Measurements from ENCODE around the gene PEX6.
A peak's percentile ranks its signal among the peaks of the same experiment; 100 is the strongest.

The PEX6 gene

GRCh38 chr6:43021270-43022047 is 42.5 kb upstream of the PEX6 start, which contains the start of gene RRP36:
RRP36 (plus strand) TSS chr6:43021623; CDS start chr6:43021655, 32 bp downstream.
- peak within 1 kb of the TSS; percentile 53 for H2AFZ ChIP-seq (ENCODE audit: low read length)
- TF ChIP-seq EZH2phosphoT487 (IDR thresholded peaks at IDR 0.05; ENCODE audit: borderline replicate concordance) (no peak), CTCF (conservative IDR thresholded peaks at IDR 0.05; ENCODE audit: low read length) (no peak)
- no peaks in the 10 kb centered on the region for H3K27me3 ChIP-seq (ENCODE audit: insufficient read depth, low read length, poor library complexity, severe bottlenecking)
- peaks cover 58% of the 10 kb centered on the region for H3K79me2 ChIP-seq (ENCODE audit: insufficient read depth, low read length)
- H3K4me1 ChIP-seq (ENCODE audit: insufficient read depth, low read length, poor library complexity, severe bottlenecking): peaks cover 28% of the 10 kb centered on the region
- H4K20me1 ChIP-seq (ENCODE audit: insufficient read depth, low read length, poor library complexity, severe bottlenecking): peaks cover 23% of the 10 kb centered on the region
- peak within 1 kb of the TSS; percentile 90 for H3K4me3 ChIP-seq (ENCODE audit: low read length, poor library complexity, severe bottlenecking)
- H3K9me3 ChIP-seq (ENCODE audit: insufficient read depth, low read depth, low read length): no peaks in the 10 kb centered on the region
- H3K9me2 ChIP-seq (replicated peaks; ENCODE audit: low read depth, low read length): no peaks in the 10 kb centered on the region
- peak within 1 kb of the TSS; percentile 94 for H3K4me2 ChIP-seq (ENCODE audit: low read depth, low read length, poor library complexity, severe bottlenecking)
- H3F3A ChIP-seq (ENCODE audit: low read depth): no peaks in the 10 kb centered on the region
- H3K9ac ChIP-seq (ENCODE audit: low read depth, low read length, poor library complexity, severe bottlenecking): peak within 1 kb of the TSS; percentile 80
- peaks cover 17% of the 10 kb centered on the region; the same call in 1 of the 2 replicates for H3K36me3 ChIP-seq (ENCODE audit: insufficient read depth, low read length)

- Histone ChIP-seq H3K9ac (ENCODE audit: low read depth, low read length, poor library complexity, severe bottlenecking) (peak overlapping the region; percentile 80), H3K79me2 (ENCODE audit: insufficient read depth, low read length) (peaks cover 64% of the 10 kb centered on the region), H3F3A (ENCODE audit: low read depth) (no peaks in the 10 kb centered on the region), H3K27me3 (ENCODE audit: insufficient read depth, low read length, poor library complexity, severe bottlenecking) (no peaks in the 10 kb centered on the region), H4K20me1 (ENCODE audit: insufficient read depth, low read length, poor library complexity, severe bottlenecking) (peaks cover 23% of the 10 kb centered on the region), H3K4me1 (ENCODE audit: insufficient read depth, low read length, poor library complexity, severe bottlenecking) (peaks cover 34% of the 10 kb centered on the region), H3K4me3 (ENCODE audit: low read length, poor library complexity, severe bottlenecking) (peak overlapping the region; percentile 90), H3K9me3 (ENCODE audit: insufficient read depth, low read depth, low read length) (no peaks in the 10 kb centered on the region), H3K36me3 (ENCODE audit: insufficient read depth, low read length) (peaks cover 15% of the 10 kb centered on the region; the same call in 1 of the 2 replicates), H2AFZ (ENCODE audit: low read length) (peak overlapping the region; percentile 53), H3K4me2 (ENCODE audit: low read depth, low read length, poor library complexity, severe bottlenecking) (peak overlapping the region; percentile 94), H3K9me2 (replicated peaks; ENCODE audit: low read depth, low read length) (no peaks in the 10 kb centered on the region)
- no peak for TF ChIP-seq CTCF (conservative IDR thresholded peaks at IDR 0.05; ENCODE audit: low read length)
- no peak for TF ChIP-seq EZH2phosphoT487 (IDR thresholded peaks at IDR 0.05; ENCODE audit: borderline replicate concordance)
Measured at GRCh38 chr6:43020847-43021246, 41.9 kb upstream of the PEX6 start.

GRCh38 chr6:43020052-43020705 is 41.2 kb upstream of the PEX6 start:
- H3K9ac ChIP-seq (ENCODE audit: low read depth, low read length, poor library complexity, severe bottlenecking): peak overlapping the region; percentile 80
- H2AFZ ChIP-seq (ENCODE audit: low read length): no peak overlapping the region
- no peaks in the 10 kb centered on the region for H3K9me3 ChIP-seq (ENCODE audit: insufficient read depth, low read depth, low read length)
- peaks cover 71% of the 10 kb centered on the region for H3K79me2 ChIP-seq (ENCODE audit: insufficient read depth, low read length)
- peak overlapping the region; percentile 90 for H3K4me3 ChIP-seq (ENCODE audit: low read length, poor library complexity, severe bottlenecking)
- H3K27me3 ChIP-seq (ENCODE audit: insufficient read depth, low read length, poor library complexity, severe bottlenecking): no peaks in the 10 kb centered on the region
- peak overlapping the region; percentile 94 for H3K4me2 ChIP-seq (ENCODE audit: low read depth, low read length, poor library complexity, severe bottlenecking)
- H3K9me2 ChIP-seq (replicated peaks; ENCODE audit: low read depth, low read length): no peaks in the 10 kb centered on the region
- peaks cover 23% of the 10 kb centered on the region for H4K20me1 ChIP-seq (ENCODE audit: insufficient read depth, low read length, poor library complexity, severe bottlenecking)
- H3F3A ChIP-seq (ENCODE audit: low read depth): no peaks in the 10 kb centered on the region
- no peak for TF ChIP-seq EZH2phosphoT487 (IDR thresholded peaks at IDR 0.05; ENCODE audit: borderline replicate concordance)
- no peak for TF ChIP-seq CTCF (conservative IDR thresholded peaks at IDR 0.05; ENCODE audit: low read length)
- peaks cover 39% of the 10 kb centered on the region for H3K4me1 ChIP-seq (ENCODE audit: insufficient read depth, low read length, poor library complexity, severe bottlenecking)
- peaks cover 14% of the 10 kb centered on the region; the same call in 1 of the 2 replicates for H3K36me3 ChIP-seq (ENCODE audit: insufficient read depth, low read length)

All from Loucy (cell line).